Uterus (tissue), 4 donors: ENCODE measurements around the gene COASY. TPM values are rescaled to one million over a fixed set of nuclear protein-coding genes. Genes with fewer than 3 reads are reported as not detected.

Source experiments
- DNase-seq, 2 donors: peaks; one replicate each; pipeline ENCODE4 v3.0.0-alpha.2; 2019 to 2020
- H3K27ac ChIP-seq, 2 donors: fragments of 200-600 bp; sonication (generic); 1 replicate in 1 of 2; 2 replicates in 1 of 2; pipeline ENCODE4 v1.5.1; 2016 to 2018
- H3K27me3 ChIP-seq, 2 donors: fragments of 200-600 bp; sonication (generic); one replicate each; pipeline ENCODE4 v1.5.1; 2018 to 2019; ENCODE audit warnings: control low read depth in 1 of 2
- H3K36me3 ChIP-seq, 2 donors: fragments of 200-600 bp; sonication (generic); one replicate each; pipeline ENCODE4 v1.5.1; 2019; ENCODE audit warnings: control low read depth in 1 of 2
- H3K4me1 ChIP-seq, 2 donors: fragments of 200-600 bp; sonication (generic); one replicate each; pipeline ENCODE4 v1.5.1; 2018 to 2019; ENCODE audit warnings: control low read depth in 1 of 2
- H3K4me3 ChIP-seq, 2 donors: fragments of 200-600 bp; sonication (generic); 1 replicate in 1 of 2; 2 replicates in 1 of 2; pipeline ENCODE4 v1.5.1; 2018 to 2019; ENCODE audit warnings: mild to moderate bottlenecking in 1 of 2
- H3K9me3 ChIP-seq, 2 donors: fragments of 200-600 bp; sonication (generic); one replicate each; pipeline ENCODE4 v1.5.1; 2019; ENCODE audit warnings: control low read depth in 1 of 2
- CTCF ChIP-seq, 4 experiments: fragments of 200-600 bp in 2 of 4; fragments of 450-650 bp in 2 of 4; sonication (generic) in 2 of 4; IDR thresholded peaks; one replicate each; pipeline ENCODE4 v1.5.1; 2016 to 2019; ENCODE audit warnings: antibody characterized with exemption in 4 of 4, mild to moderate bottlenecking in 2 of 4, moderate library complexity in 1 of 4
- POLR2A ChIP-seq, 2 donors: fragments of 450-650 bp; IDR thresholded peaks; one replicate each; pipeline ENCODE4 v1.6.1; 2016; ENCODE audit warnings: antibody characterized with exemption in 2 of 2, mild to moderate bottlenecking in 1 of 2, moderate library complexity in 1 of 2
- intact Hi-C: fragments of 100-400 bp; cut with DNase I; formaldehyde crosslinking; loops from one replicate; pipeline ENCODE4 v1.15.1; 2023; ENCODE audit warnings: low total_unique reads
- total RNA-seq, 4 donors: library from RNA; depleted of rRNA in 3 of 4; stranded (reverse); fragments of >200 nt in 3 of 4; gene quantifications; one replicate each; pipeline versions ENCODE4 v1.1.0 to v1.2.4, GENCODE V29; 2014 to 2023
- donor health status: DM: yes; HTN: yes; CAD: no.

The COASY gene
- total RNA-seq, 4 donors from 2014 or later: 2.6 to 42.6 (median 16.1) TPM

GRCh38 chr17:42514867-42515266 is 47.1 kb upstream of the COASY start:
- intact Hi-C loops: no loop called here
- H3K27ac ChIP-seq: peak overlapping the region; percentile 95 to 99
- no peaks in the 10 kb centered on the region for H3K27me3 ChIP-seq
- DNase-seq: no peak
- H3K36me3 ChIP-seq: no peaks in the 10 kb centered on the region
- no peak overlapping the region for H3K4me3 ChIP-seq
- TF ChIP-seq POLR2A (IDR thresholded peaks at IDR 0.05): no peak
- TF ChIP-seq CTCF (IDR thresholded peaks at IDR 0.05): no peak
- peaks cover 32 to 36% of the 10 kb centered on the region in 2 donors for H3K4me1 ChIP-seq
- H3K9me3 ChIP-seq: no peaks in the 10 kb centered on the region

GRCh38 chr17:42517516-42517915 is 44.4 kb upstream of the COASY start:
- no peaks in the 10 kb centered on the region for H3K9me3 ChIP-seq
- H3K4me3 ChIP-seq: no peak overlapping the region
- intact Hi-C loops: no loop called here
- H3K27ac ChIP-seq: peak overlapping the region; percentile 95 to 99
- no peaks in the 10 kb centered on the region for H3K27me3 ChIP-seq
- no peak for TF ChIP-seq POLR2A (IDR thresholded peaks at IDR 0.05)
- peak; percentile 88 to 97 (median 94) for TF ChIP-seq CTCF (IDR thresholded peaks at IDR 0.05)
- peak; percentile 93 to 95 for DNase-seq
- no peaks in the 10 kb centered on the region for H3K36me3 ChIP-seq
- peaks cover 54 to 58% of the 10 kb centered on the region in 2 donors for H3K4me1 ChIP-seq

- Histone ChIP-seq H3K4me3 (no peak overlapping the region), H3K36me3 (no peaks in the 10 kb centered on the region), H3K4me1 (peaks cover 61 to 65% of the 10 kb centered on the region in 2 donors), H3K27ac (peak overlapping the region; percentile 95 to 99), H3K27me3 (no peaks in the 10 kb centered on the region), H3K9me3 (no peaks in the 10 kb centered on the region)
- TF ChIP-seq CTCF (IDR thresholded peaks at IDR 0.05) (peak in 1 of 4 experiments; percentile 19), POLR2A (IDR thresholded peaks at IDR 0.05) (peak; percentile 8 to 22)
- peak; percentile 91 to 95 for DNase-seq
- intact Hi-C loops: no loop called here
Observed at GRCh38 chr17:42518046-42518754, 43.7 kb upstream of the COASY start.

- Histone ChIP-seq H3K27ac (peak overlapping the region; percentile 95 to 99), H3K9me3 (no peaks in the 10 kb centered on the region), H3K4me1 (peaks cover 62 to 65% of the 10 kb centered on the region in 2 donors), H3K36me3 (no peaks in the 10 kb centered on the region), H3K4me3 (no peak overlapping the region), H3K27me3 (no peaks in the 10 kb centered on the region)
- no peak for TF ChIP-seq CTCF (IDR thresholded peaks at IDR 0.05)
- no peak for TF ChIP-seq POLR2A (IDR thresholded peaks at IDR 0.05)
- peak; percentile 67 to 75 for DNase-seq
- intact Hi-C loops: no loop called here
Observed at GRCh38 chr17:42518755-42519545, 43.0 kb upstream of the COASY start.
